Smooth muscle cell (in vitro differentiated cells): ENCODE results near the gene YEATS2. TPM values are rescaled to one million over a fixed set of nuclear protein-coding genes. Genes with fewer than 3 reads are reported as not detected.
A peak's percentile ranks its signal among the peaks of the same experiment; 100 is the strongest.

Source experiments
- DNase-seq: peaks from one replicate; lab custom pipeline; 2025; ENCODE audit not compliant: unreplicated experiment; lab: John Stamatoyannopoulos, UW
- H2AFZ ChIP-seq: fragments of 200-600 bp; sonication (generic); 2 replicates; pipeline ENCODE4 v1.6.0; 2016; ENCODE audit warnings: antibody characterized with exemption, low read depth, mild to moderate bottlenecking
- H3F3A ChIP-seq: fragments of 200-600 bp; sonication (generic); 2 replicates; pipeline ENCODE4 v1.6.0; 2017; ENCODE audit warnings: antibody characterized with exemption, low read depth
- H3K27ac ChIP-seq: fragments of 200-600 bp; sonication (generic); 2 replicates; pipeline ENCODE4 v1.5.1; 2016; ENCODE audit warnings: low read depth, mild to moderate bottlenecking
- H3K27me3 ChIP-seq: fragments of 200-600 bp; sonication (generic); 2 replicates; pipeline ENCODE4 v1.6.1; 2016; ENCODE audit warnings: low read depth, mild to moderate bottlenecking
- H3K36me3 ChIP-seq: fragments of 200-600 bp; sonication (generic); 2 replicates; pipeline ENCODE4 v1.5.1; 2016; ENCODE audit warnings: low read depth
- H3K4me1 ChIP-seq: fragments of 200-600 bp; sonication (generic); 2 replicates; pipeline ENCODE4 v1.5.1; 2016; ENCODE audit warnings: low read depth
- H3K4me2 ChIP-seq: fragments of 200-600 bp; sonication (generic); 2 replicates; pipeline ENCODE4 v1.6.0; 2016; ENCODE audit warnings: mild to moderate bottlenecking
- H3K4me3 ChIP-seq: fragments of 200-600 bp; sonication (generic); 2 replicates; pipeline ENCODE4 v1.5.1; 2016; ENCODE audit warnings: mild to moderate bottlenecking
- H3K79me2 ChIP-seq: fragments of 200-600 bp; sonication (generic); 2 replicates; pipeline ENCODE4 v1.6.0; 2016; ENCODE audit warnings: low read depth, mild to moderate bottlenecking
- H3K9ac ChIP-seq: fragments of 200-600 bp; sonication (generic); 2 replicates; pipeline ENCODE4 v1.6.0; 2016; ENCODE audit warnings: low read depth
- H3K9me3 ChIP-seq: fragments of 200-600 bp; sonication (generic); replicated peaks from 2 replicates; pipeline ENCODE4 v1.5.1; 2016; ENCODE audit warnings: low read depth
- H4K20me1 ChIP-seq: fragments of 200-600 bp; sonication (generic); 2 replicates; pipeline ENCODE4 v1.6.0; 2016; ENCODE audit warnings: low read depth
- WGBS: methylation state at CpG from one replicate; pipeline ENCODE4 v1.1.7; 2016; ENCODE audit warnings: low lambda C conversion rate; 5-methylcytosine and 5-hydroxymethylcytosine counted together
- polyA plus RNA-seq: library from polyadenylated mRNA; unstranded; fragments of >200 nt; fragmentation: Nextera tagmentation; extraction: Ambion mirVana; gene quantifications from 2 replicates; pipeline ENCODE4 v1.2.1, GENCODE V29; 2016
- total RNA-seq: library from RNA; depleted of rRNA; stranded (reverse); fragments of >200 nt; gene quantifications from 2 replicates; pipeline ENCODE4 v1.2.3, GENCODE V29; 2014
- TF ChIP-seq, protein P1 (sequence below): fragments of 200-600 bp; sonication (generic); IDR thresholded peaks from 2 replicates; pipeline ENCODE4 v1.5.1; 2017; ENCODE audit warnings: borderline replicate concordance, mild to moderate bottlenecking, antibody characterized with exemption; ENCODE audit not compliant: insufficient read depth, poor library complexity, severe bottlenecking

Gene YEATS2
- total and polyA plus RNA-seq, 2 experiments from 2014 or later: 19.9 to 30.4 TPM

DNA sequence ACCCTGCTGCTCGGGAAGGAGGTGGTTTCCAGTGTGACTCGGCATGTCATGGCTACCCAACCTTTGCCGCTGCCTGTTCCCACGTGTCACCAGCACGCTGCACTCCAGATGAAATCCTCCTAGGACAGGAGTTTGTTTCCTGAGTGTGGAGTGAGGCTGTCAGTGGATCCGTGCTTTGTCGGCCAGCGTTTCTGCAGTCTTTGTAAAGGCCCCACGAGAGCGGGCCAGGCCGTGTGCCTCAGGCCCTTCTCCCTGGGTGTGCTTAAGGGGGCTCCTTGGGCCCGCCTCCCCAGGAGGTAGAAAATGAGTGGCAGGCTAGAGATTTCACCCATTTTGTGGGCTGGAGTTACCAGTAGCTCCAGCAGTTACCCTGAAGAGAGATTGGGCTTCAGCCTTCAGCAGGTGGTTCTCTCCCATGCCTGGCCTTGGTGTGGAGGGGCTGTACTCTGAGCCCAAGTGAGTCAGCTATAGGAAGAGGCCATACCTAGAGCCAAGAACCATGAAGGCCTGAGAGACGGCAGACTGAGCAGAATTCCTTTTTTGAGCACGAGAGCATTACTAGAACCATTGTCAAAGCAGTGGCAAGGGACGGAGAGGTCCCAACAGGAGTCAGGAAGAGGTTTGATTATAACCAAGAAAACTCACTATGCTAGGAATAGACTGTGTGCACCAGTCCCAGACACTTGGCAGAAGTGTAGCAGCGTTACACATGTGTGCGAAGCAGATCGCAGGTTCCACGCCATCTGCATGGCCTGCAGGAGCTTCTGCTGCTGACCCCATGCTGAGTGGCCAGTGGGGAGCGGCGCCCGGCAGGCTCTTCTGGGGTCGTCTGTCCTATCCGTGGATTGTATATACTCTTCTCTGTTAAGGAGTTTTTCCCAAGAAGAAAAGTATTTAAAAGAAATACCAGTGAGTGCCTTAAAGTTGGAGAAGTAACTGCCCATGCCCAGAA, 113.3 kb downstream of the YEATS2 start:
- Histone ChIP-seq H2AFZ (no peak overlapping the region), H3F3A (peaks cover 6% of the 10 kb centered on the region), H4K20me1 (no peaks in the 10 kb centered on the region), H3K4me2 (no peak overlapping the region), H3K4me3 (no peak overlapping the region), H3K27ac (no peak overlapping the region), H3K4me1 (no peaks in the 10 kb centered on the region), H3K27me3 (no peaks in the 10 kb centered on the region), H3K9ac (no peak overlapping the region), H3K9me3 (no peaks in the 10 kb centered on the region), H3K79me2 (no peaks in the 10 kb centered on the region), H3K36me3 (peaks cover 15% of the 10 kb centered on the region)
- no peak for DNase-seq
- WGBS: 91% methylated on average over 24 of the region's 24 CpGs
- TF ChIP-seq, protein P1, sequence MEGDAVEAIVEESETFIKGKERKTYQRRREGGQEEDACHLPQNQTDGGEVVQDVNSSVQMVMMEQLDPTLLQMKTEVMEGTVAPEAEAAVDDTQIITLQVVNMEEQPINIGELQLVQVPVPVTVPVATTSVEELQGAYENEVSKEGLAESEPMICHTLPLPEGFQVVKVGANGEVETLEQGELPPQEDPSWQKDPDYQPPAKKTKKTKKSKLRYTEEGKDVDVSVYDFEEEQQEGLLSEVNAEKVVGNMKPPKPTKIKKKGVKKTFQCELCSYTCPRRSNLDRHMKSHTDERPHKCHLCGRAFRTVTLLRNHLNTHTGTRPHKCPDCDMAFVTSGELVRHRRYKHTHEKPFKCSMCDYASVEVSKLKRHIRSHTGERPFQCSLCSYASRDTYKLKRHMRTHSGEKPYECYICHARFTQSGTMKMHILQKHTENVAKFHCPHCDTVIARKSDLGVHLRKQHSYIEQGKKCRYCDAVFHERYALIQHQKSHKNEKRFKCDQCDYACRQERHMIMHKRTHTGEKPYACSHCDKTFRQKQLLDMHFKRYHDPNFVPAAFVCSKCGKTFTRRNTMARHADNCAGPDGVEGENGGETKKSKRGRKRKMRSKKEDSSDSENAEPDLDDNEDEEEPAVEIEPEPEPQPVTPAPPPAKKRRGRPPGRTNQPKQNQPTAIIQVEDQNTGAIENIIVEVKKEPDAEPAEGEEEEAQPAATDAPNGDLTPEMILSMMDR: no peak

DNA sequence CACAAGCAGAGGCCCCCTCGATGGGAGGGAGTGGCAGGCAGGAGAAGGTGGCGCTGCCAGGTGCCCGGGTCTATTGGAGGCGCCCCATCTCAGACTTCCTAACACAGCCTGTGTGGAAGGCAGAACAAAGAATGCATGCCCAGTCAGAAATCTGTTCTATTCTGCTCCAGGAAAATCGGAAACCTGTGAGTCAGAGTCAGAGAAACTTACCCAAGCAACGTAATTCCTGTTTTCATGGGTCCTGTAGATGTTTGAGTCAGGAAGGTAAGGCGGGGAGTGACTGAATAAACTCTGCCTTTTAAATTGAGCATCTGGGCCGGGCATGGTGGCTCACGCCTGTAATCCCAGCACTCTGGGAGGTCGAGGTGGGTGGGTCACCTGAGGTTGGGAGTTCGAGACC, 114.0 kb downstream of the YEATS2 start:
- no peaks in the 10 kb centered on the region for H4K20me1 ChIP-seq
- no peak overlapping the region for H3K4me3 ChIP-seq
- H3K36me3 ChIP-seq: peaks cover 15% of the 10 kb centered on the region
- H3K9me3 ChIP-seq: no peaks in the 10 kb centered on the region
- TF ChIP-seq, protein P1: no peak
- H3K4me1 ChIP-seq: no peaks in the 10 kb centered on the region
- H3F3A ChIP-seq: peaks cover 6% of the 10 kb centered on the region
- no peak overlapping the region for H3K27ac ChIP-seq
- H3K27me3 ChIP-seq: no peaks in the 10 kb centered on the region
- no peak for DNase-seq
- 96% methylated on average over 11 of the region's 11 CpGs for WGBS
- no peak overlapping the region for H3K9ac ChIP-seq
- H3K79me2 ChIP-seq: no peaks in the 10 kb centered on the region
- no peak overlapping the region for H2AFZ ChIP-seq
- H3K4me2 ChIP-seq: no peak overlapping the region

DNA sequence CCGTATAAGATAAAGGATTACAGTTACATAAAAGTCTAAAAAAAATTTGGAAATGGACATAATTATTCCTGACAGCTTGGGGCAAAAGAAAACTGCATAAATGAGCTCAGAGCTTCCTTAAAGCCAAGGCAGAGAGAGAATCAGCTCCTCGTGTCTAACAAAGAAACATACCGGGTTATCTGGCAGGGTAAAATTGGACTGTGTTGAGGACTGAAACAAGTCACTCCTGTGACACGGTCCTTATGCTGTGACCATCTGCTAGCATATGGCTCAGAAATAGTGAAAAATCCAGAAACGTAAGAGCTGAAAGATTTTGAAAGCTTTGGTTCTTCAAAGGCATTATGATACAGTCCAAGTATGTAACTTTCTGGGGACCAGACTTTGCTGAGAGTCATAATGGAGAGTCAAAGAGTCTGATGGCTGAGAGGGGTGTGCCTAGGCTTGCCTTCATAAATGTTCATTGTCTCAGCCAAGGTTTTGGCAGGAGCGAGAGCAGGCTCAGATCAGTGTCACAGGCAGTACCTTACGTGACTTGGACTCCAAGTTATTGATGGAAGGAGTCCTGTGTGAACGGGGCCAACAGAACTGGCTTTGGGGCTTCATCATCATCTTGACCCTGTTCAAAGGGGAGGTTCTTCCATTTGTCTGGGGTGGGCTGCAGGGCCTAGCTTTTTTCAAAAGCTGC, 115.3 kb downstream of the YEATS2 start:
- H3K4me1 ChIP-seq: no peaks in the 10 kb centered on the region
- peaks cover 6% of the 10 kb centered on the region for H3F3A ChIP-seq
- 82% methylated on average over 8 of the region's 8 CpGs for WGBS
- peak overlapping the region; percentile 76 for H3K27ac ChIP-seq
- H4K20me1 ChIP-seq: no peaks in the 10 kb centered on the region
- H3K4me2 ChIP-seq: no peak overlapping the region
- H2AFZ ChIP-seq: no peak overlapping the region
- DNase-seq: no peak
- no peak overlapping the region for H3K9ac ChIP-seq
- H3K4me3 ChIP-seq: no peak overlapping the region
- peaks cover 8% of the 10 kb centered on the region for H3K36me3 ChIP-seq
- TF ChIP-seq, protein P1: no peak
- H3K79me2 ChIP-seq: no peaks in the 10 kb centered on the region
- no peaks in the 10 kb centered on the region for H3K9me3 ChIP-seq
- H3K27me3 ChIP-seq: no peaks in the 10 kb centered on the region
